HG03439 (cell line): ENCODE data around the gene IL17RA.
A peak's percentile ranks its signal among the peaks of the same experiment; 100 is the strongest.

Experiments
- ATAC-seq: cut with Tn5 transposase; IDR thresholded peaks from one replicate; pipeline ENCODE4 v1.9.1; 2021; ENCODE audit warnings: mild to moderate bottlenecking, moderate library complexity; ENCODE audit not compliant: unreplicated experiment

Gene IL17RA

GRCh38 chr22:17084554-17085276 lies at the start of gene IL17RA:
IL17RA (plus strand) TSS chr22:17085000; CDS start chr22:17085092, 92 bp downstream.
- ATAC-seq, result peak; percentile 87

GRCh38 chr22:17035246-17035645 lies 49.6 kb upstream of the IL17RA start:
- ATAC-seq, result no peak

GRCh38 chr22:17035976-17036841 lies 48.6 kb upstream of the IL17RA start:
- peak; percentile 37 for ATAC-seq

- peak; percentile 70 for ATAC-seq
These were observed 47.7 kb upstream of the IL17RA start for GRCh38 chr22:17036842-17037711.

- no peak for ATAC-seq
These were observed 41.3 kb upstream of the IL17RA start for GRCh38 chr22:17043521-17043920.

GRCh38 chr22:17046566-17047348 lies 38.0 kb upstream of the IL17RA start:
- ATAC-seq, result no peak

GRCh38 chr22:17047656-17048055 lies 37.1 kb upstream of the IL17RA start:
- no peak for ATAC-seq

GRCh38 chr22:17056058-17056457 lies 28.7 kb upstream of the IL17RA start:
- no peak for ATAC-seq

- no peak for ATAC-seq
These were observed 28.0 kb upstream of the IL17RA start for GRCh38 chr22:17056807-17057206.

GRCh38 chr22:17057959-17058814 lies 26.6 kb upstream of the IL17RA start:
- no peak for ATAC-seq

GRCh38 chr22:17060126-17060525 lies 24.7 kb upstream of the IL17RA start:
- no peak for ATAC-seq

GRCh38 chr22:17063411-17064106 lies 21.2 kb upstream of the IL17RA start:
- ATAC-seq, result no peak

GRCh38 chr22:17064498-17065100 lies 20.2 kb upstream of the IL17RA start:
- no peak for ATAC-seq

GRCh38 chr22:17065433-17065832 lies 19.4 kb upstream of the IL17RA start:
- no peak for ATAC-seq

- ATAC-seq, result no peak
These were observed 11.9 kb upstream of the IL17RA start for GRCh38 chr22:17072877-17073276.

- ATAC-seq, result no peak
These were observed 10.2 kb upstream of the IL17RA start for GRCh38 chr22:17074648-17075002.

GRCh38 chr22:17077255-17077654 lies 7.5 kb upstream of the IL17RA start:
- ATAC-seq, result no peak

- no peak for ATAC-seq
These were observed 5.2 kb upstream of the IL17RA start for GRCh38 chr22:17079572-17079971.
